H1 (cell line): ENCODE measurements around the gene LTO1. TPM values are rescaled to one million over a fixed set of nuclear protein-coding genes. Genes with fewer than 3 reads are reported as not detected.

Experiments used
- BCL11A ChIP-seq, 2 experiments: IDR thresholded peaks; one replicate each; pipeline ENCODE4 v1.6.1; 2011; ENCODE audit warnings: low read depth in 2 of 2, low read length in 2 of 2, mild to moderate bottlenecking in 2 of 2
- BRCA1 ChIP-seq: IDR thresholded peaks from 2 replicates; pipeline ENCODE4 v1.6.1; 2012; ENCODE audit warnings: low read depth, low read length, improper control_type of control experiment
- CEBPB ChIP-seq: IDR thresholded peaks from 2 replicates; pipeline ENCODE4 v1.6.1; 2012; ENCODE audit warnings: low read depth, low read length
- CHD1 ChIP-seq: IDR thresholded peaks from 2 replicates; pipeline ENCODE4 v1.6.1; 2012; ENCODE audit warnings: low read depth, low read length, improper control_type of control experiment
- GTF2F1 ChIP-seq: IDR thresholded peaks from 2 replicates; pipeline ENCODE4 v1.6.1; 2012; ENCODE audit warnings: low read depth, low read length, improper control_type of control experiment, borderline replicate concordance
- JUN ChIP-seq: IDR thresholded peaks from 2 replicates; pipeline ENCODE4 v1.6.1; 2011; ENCODE audit warnings: low read depth, mild to moderate bottlenecking, improper control_type of control experiment, low read length
- JUND ChIP-seq: IDR thresholded peaks from 2 replicates; pipeline ENCODE4 v1.6.1; 2011; ENCODE audit warnings: mild to moderate bottlenecking, improper control_type of control experiment, low read length
- KDM5A ChIP-seq: fragments of 200-600 bp; IDR thresholded peaks from 2 replicates; pipeline ENCODE4 v1.7.1; 2012; ENCODE audit warnings: mild to moderate bottlenecking, low read length, inconsistent platforms, mixed read lengths
- RBBP5 ChIP-seq: IDR thresholded peaks from 2 replicates; pipeline ENCODE4 v1.7.1; 2012; ENCODE audit warnings: low read depth, mild to moderate bottlenecking, inconsistent platforms, low read length, moderate library complexity, borderline replicate concordance
- SIN3A ChIP-seq, 2 experiments: IDR thresholded peaks in 1 of 2; conservative IDR thresholded peaks in 1 of 2; 2 replicates each; pipeline ENCODE4 v1.6.1; 2011 to 2012; ENCODE audit warnings: low read length in 2 of 2, improper control_type of control experiment in 1 of 2, low read depth in 1 of 2, mild to moderate bottlenecking in 1 of 2
- SP2 ChIP-seq: IDR thresholded peaks from 2 replicates; pipeline ENCODE4 v1.6.1; 2012; ENCODE audit warnings: mild to moderate bottlenecking, low read length, inconsistent platforms
- SP4 ChIP-seq: IDR thresholded peaks from 2 replicates; pipeline ENCODE4 v1.6.1; 2012; ENCODE audit warnings: low read length, inconsistent platforms
- polyA plus RNA-seq, 7 experiments: library from polyadenylated mRNA; depleted of rRNA in 3 of 7; stranded (reverse) in 5 of 7; unstranded in 2 of 7; fragments of >200 nt in 5 of 7; fragments of 200-250 nt in 2 of 7; gene quantifications; 1 replicate in 5 of 7; 2 replicates in 1 of 7; 4 replicates in 1 of 7; pipeline versions ENCODE4 v1.2.1 to v1.2.3, GENCODE V29; 2011 to 2013; ENCODE audit warnings: missing spikeins in 2 of 7, mixed read lengths in 2 of 7
- total RNA-seq: library from RNA; stranded (reverse); fragmentation: NEBNext Ultra II Directional; extraction: Animal tissue kit (Norgen Biotek cat#: 25700); gene quantifications from 2 replicates; pipeline ENCODE4 v1.2.1, GENCODE V29; 2021

Gene LTO1
- total and polyA plus RNA-seq, 2 of the 8 experiments (the other 6 are each of a cell fraction or from before 2014, with no cell fraction given), result 15.4 to 21.3 TPM

DNA sequence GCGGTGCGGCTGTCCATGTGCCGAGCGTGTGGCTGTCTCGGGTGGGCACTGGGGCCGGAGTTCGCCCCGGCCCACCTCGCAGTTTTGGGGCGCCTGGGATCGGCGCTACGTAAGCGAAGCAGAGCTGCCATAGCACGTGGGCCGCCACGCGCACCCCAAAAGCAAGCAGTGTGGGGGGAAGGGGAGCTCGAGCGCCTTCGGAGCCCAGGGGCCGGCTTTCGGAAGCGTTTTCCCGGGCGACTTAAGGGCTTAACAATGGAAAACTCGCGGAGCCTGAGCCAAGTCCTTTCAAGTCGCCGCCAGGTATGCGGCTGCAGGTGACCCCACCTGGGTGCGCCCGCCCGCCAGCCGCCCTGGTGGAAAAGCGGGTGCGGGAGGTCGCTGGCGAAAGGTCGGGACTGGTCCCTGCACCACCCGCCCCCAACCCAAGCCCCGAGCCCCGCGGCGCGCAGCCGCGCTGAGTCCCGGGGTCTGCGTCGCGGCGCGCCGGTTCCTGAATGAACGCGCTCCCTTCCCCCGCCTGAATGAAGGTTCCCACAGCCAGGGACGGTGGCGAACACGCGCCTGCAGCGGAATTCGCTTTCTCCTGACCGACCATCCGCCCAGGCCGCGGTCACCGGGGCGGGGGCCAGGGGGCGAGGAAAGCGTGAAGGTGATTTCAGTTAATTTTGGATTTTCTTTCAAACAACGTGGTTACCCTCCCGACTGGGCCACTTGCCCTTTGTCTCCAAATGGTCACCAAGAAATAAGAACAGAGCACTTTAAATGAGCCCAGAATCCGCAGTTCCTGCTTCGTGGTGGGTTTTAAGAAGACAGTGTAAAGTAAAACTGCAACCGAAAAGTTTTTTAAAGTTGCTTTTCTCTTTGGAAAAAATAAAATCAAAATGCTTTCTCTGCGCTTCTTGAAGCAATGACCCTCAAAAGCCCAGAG lies 36.9 kb downstream of the LTO1 start (continued):
- TF ChIP-seq KDM5A (no peak), JUN (no peak), JUND (no peak), GTF2F1 (no peak), SIN3A (conservative IDR thresholded peaks at IDR 0.05 in 1 of 2, IDR thresholded peaks at IDR 0.05 in 1 of 2; ENCODE audit: low read depth in 1 of 2, low read length in 2 of 2) (no peak; a peak in 1 of 4 replicates), BCL11A (IDR thresholded peaks at IDR 0.05; ENCODE audit: low read depth in 2 of 2, low read length in 2 of 2) (no peak), CEBPB (no peak), BRCA1 (no peak), RBBP5 (no peak), CHD1 (no peak), SP2 (no peak), SP4 (no peak; the same call in 1 of the 2 replicates)
